SU-DHL-6 (cell line): Measurements from ENCODE around the gene RFTN1.

Experiments
- H2AFZ ChIP-seq: fragments of 200-600 bp; sonication (generic); 2 replicates; pipeline ENCODE4 v1.6.1; 2014; ENCODE audit warnings: low read depth, mild to moderate bottlenecking, moderate library complexity, mixed read lengths, antibody characterized with exemption, low read length; ENCODE audit not compliant: severe bottlenecking
- H3F3A ChIP-seq: fragments of 200-600 bp; shearing (Covaris generic); 2 replicates; pipeline ENCODE4 v1.6.0; 2016; ENCODE audit warnings: antibody characterized with exemption, mild to moderate bottlenecking; ENCODE audit not compliant: insufficient read depth
- H3K27ac ChIP-seq: fragments of 200-600 bp; sonication (generic); 2 replicates; pipeline ENCODE4 v1.5.1; 2016; ENCODE audit warnings: low read depth, mild to moderate bottlenecking, low read length, moderate library complexity, mixed read lengths
- H3K27me3 ChIP-seq: fragments of 200-600 bp; sonication (generic), shearing (Covaris generic); 2 replicates; pipeline ENCODE4 v1.6.0; 2014; ENCODE audit warnings: mild to moderate bottlenecking, low read length
- H3K36me3 ChIP-seq: fragments of 200-600 bp; sonication (generic); 2 replicates; pipeline ENCODE4 v1.6.1; 2014; ENCODE audit warnings: mild to moderate bottlenecking, low read length, mixed read lengths
- H3K4me2 ChIP-seq: fragments of 300-600, 200-600 bp; shearing (Covaris generic), sonication (generic); 2 replicates; pipeline ENCODE4 v1.6.0; 2014; ENCODE audit warnings: low read length, low read depth, mild to moderate bottlenecking; ENCODE audit not compliant: poor library complexity, severe bottlenecking
- H3K4me3 ChIP-seq: fragments of 200-600 bp; sonication (generic); 2 replicates; pipeline ENCODE4 v1.5.1; 2014; ENCODE audit warnings: antibody characterized with exemption, low read length, mild to moderate bottlenecking, mixed read lengths; ENCODE audit not compliant: insufficient read depth, poor library complexity, severe bottlenecking
- H3K79me2 ChIP-seq: fragments of 200-600 bp; sonication (generic); 2 replicates; pipeline ENCODE4 v1.6.1; 2014; ENCODE audit warnings: mild to moderate bottlenecking, low read length, moderate library complexity; ENCODE audit not compliant: insufficient read depth
- H3K9ac ChIP-seq: fragments of 200-600 bp; sonication (generic); 2 replicates; pipeline ENCODE4 v1.7.0; 2014; ENCODE audit warnings: mild to moderate bottlenecking, low read length
- H3K9me2 ChIP-seq: fragments of 200-600 bp; sonication (generic); replicated peaks from 2 replicates; pipeline ENCODE4 v1.6.1; 2014; ENCODE audit warnings: low read length; ENCODE audit not compliant: insufficient read depth
- H3K9me3 ChIP-seq: fragments of 200-600 bp; sonication (generic); 2 replicates; pipeline ENCODE4 v1.6.1; 2014; ENCODE audit warnings: low read length, mixed read lengths; ENCODE audit not compliant: insufficient read depth
- H4K20me1 ChIP-seq: fragments of 200-600 bp; sonication (generic); 2 replicates; pipeline ENCODE4 v1.6.1; 2014; ENCODE audit warnings: low read depth, mild to moderate bottlenecking, antibody characterized with exemption, low read length, moderate library complexity, mixed read lengths
- CTCF ChIP-seq: fragments of 200-600 bp; sonication (generic); IDR thresholded peaks from one replicate; pipeline ENCODE4 v1.5.1; 2017; ENCODE audit warnings: antibody characterized with exemption, mild to moderate bottlenecking, low read length, moderate library complexity; ENCODE audit not compliant: insufficient read depth, poor library complexity, severe bottlenecking
- EZH2phosphoT487 ChIP-seq: fragments of 200-600 bp; sonication (generic), shearing (Covaris generic); conservative IDR thresholded peaks from 2 replicates; pipeline ENCODE4 v1.6.1; 2018; ENCODE audit warnings: mild to moderate bottlenecking, antibody characterized with exemption, low read length, moderate library complexity, mixed read lengths

Gene RFTN1

DNA sequence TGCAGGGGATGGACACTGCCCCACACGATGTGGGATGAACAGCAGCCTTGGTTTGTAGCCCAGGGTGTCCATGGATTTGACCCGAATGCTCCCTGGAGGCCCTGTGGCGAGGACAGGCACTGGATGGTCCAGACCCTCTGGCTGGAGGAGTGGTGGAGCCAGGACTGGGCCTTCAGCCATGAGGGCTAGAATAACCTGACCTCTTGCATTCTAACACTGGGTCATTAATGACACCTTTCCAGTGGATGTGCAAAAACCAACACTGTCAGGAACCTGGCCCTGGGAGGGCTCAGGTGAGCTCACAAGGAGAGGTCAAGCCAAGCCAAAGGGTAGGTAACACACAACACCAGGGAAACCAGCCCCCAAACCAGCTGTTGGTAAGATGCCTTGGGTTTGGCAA is 197.1 kb downstream of the RFTN1 start:
- H3K27me3 ChIP-seq = no peaks in the 10 kb centered on the region
- H3K9me3 ChIP-seq = no peaks in the 10 kb centered on the region
- H3K79me2 ChIP-seq = peaks cover 3% of the 10 kb centered on the region; the same call in 1 of the 2 replicates
- no peak overlapping the region for H2AFZ ChIP-seq
- H3K9me2 ChIP-seq = no peaks in the 10 kb centered on the region
- peaks cover 41% of the 10 kb centered on the region for H3K36me3 ChIP-seq
- peaks cover 20% of the 10 kb centered on the region for H3F3A ChIP-seq
- H4K20me1 ChIP-seq = no peaks in the 10 kb centered on the region
- no peak overlapping the region for H3K4me2 ChIP-seq
- H3K27ac ChIP-seq = no peak overlapping the region
- H3K4me3 ChIP-seq = no peak overlapping the region
- TF ChIP-seq CTCF (no peak), EZH2phosphoT487 (no peak)
- no peak overlapping the region for H3K9ac ChIP-seq

DNA sequence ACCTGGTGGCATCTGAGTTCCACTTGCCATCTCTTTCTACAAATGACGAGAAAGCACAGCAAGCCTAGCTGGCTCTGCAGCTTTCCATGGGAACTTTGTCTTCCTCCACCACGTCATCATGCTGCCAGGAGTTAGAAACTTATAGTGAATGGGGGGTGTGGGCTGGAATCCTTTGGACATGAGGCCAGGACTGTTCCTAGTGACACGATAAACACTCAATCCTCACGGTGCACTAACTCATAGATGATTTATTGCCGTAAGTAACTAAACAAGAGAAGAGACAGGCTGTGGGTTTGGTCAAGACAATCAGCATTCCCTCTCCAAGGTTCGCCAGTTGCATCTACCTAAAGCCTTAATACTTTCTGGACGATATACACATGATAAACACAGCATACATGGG is 197.9 kb downstream of the RFTN1 start:
- Histone ChIP-seq H2AFZ (no peak overlapping the region), H4K20me1 (no peaks in the 10 kb centered on the region), H3K9me3 (no peaks in the 10 kb centered on the region), H3K79me2 (peaks cover 3% of the 10 kb centered on the region; the same call in 1 of the 2 replicates), H3K27me3 (no peaks in the 10 kb centered on the region), H3F3A (peaks cover 20% of the 10 kb centered on the region), H3K9ac (no peak overlapping the region), H3K27ac (no peak overlapping the region), H3K4me2 (no peak overlapping the region), H3K4me3 (no peak overlapping the region), H3K9me2 (no peaks in the 10 kb centered on the region), H3K36me3 (peaks cover 41% of the 10 kb centered on the region)
- TF ChIP-seq CTCF (no peak), EZH2phosphoT487 (no peak)

DNA sequence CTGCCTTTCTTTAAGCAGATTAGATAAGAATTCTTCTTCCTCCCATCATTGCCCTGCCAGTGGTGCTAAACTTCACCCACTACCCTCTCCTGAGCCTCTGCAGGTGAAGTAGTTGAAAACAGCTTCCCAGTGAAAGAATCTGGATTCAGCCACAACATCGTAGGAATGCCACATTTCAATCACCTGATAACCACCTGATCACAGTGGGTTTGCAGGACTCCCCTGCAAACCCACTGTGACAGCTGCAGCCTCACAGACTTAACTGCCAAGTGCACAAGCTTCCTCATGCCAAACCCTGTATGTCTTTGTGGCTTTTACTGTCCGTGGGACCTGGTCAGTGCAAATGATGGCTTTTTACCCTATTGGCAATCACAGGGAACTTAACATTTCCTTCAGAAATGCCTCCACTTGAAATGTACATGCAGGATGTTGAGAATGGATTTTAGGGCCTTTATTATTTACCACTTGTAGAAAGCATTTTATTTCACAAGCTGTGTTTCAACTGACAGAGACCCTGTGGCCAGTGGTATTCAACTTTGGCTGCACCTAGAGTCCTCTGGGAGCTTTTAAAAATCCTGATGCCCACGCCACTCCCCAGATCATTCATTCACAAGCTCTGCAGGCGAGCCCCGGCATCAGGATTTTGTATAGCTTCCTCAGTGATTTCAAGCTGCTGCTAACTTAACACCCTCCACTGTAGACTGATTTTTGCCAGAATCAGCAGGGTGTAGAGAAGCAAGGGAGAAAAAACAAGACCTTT is 199.4 kb downstream of the RFTN1 start:
- Histone ChIP-seq H3F3A (peaks cover 35% of the 10 kb centered on the region), H3K79me2 (no peaks in the 10 kb centered on the region), H3K36me3 (peaks cover 28% of the 10 kb centered on the region), H3K4me3 (no peak overlapping the region), H3K9me3 (no peaks in the 10 kb centered on the region), H3K4me2 (no peak overlapping the region), H3K9ac (no peak overlapping the region), H2AFZ (no peak overlapping the region), H3K9me2 (no peaks in the 10 kb centered on the region), H3K27me3 (no peaks in the 10 kb centered on the region), H4K20me1 (no peaks in the 10 kb centered on the region), H3K27ac (no peak overlapping the region)
- TF ChIP-seq EZH2phosphoT487 (no peak), CTCF (no peak)
